Subcutaneous adipose tissue (tissue), 4 donors: ENCODE data around the gene JAK2. TPM values are rescaled to one million over a fixed set of nuclear protein-coding genes. Genes with fewer than 3 reads are reported as not detected.

Source experiments
- CTCF ChIP-seq: fragments of 450-650 bp; IDR thresholded peaks from one replicate; pipeline ENCODE4 v1.5.1; 2016; ENCODE audit warnings: low read depth, mild to moderate bottlenecking, control low read depth, antibody characterized with exemption, moderate library complexity
- total RNA-seq, 4 donors: library from RNA; depleted of rRNA; stranded (reverse); fragments of >200 nt; gene quantifications; one replicate each; pipeline ENCODE4 v1.1.0, GENCODE V29; 2016

JAK2 gene
- total RNA-seq, 4 donors from 2014 or later, result 60.7 to 71.7 (median 63.8) TPM

GRCh38 chr9:4994166-4994890 lies 9.3 kb downstream of the JAK2 start:
- no peak for TF ChIP-seq CTCF

- TF ChIP-seq CTCF, result no peak
These were observed 12.1 kb downstream of the JAK2 start for GRCh38 chr9:4997196-4997595.

GRCh38 chr9:4997631-4998030 lies 12.6 kb downstream of the JAK2 start:
- TF ChIP-seq CTCF, result no peak

DNA sequence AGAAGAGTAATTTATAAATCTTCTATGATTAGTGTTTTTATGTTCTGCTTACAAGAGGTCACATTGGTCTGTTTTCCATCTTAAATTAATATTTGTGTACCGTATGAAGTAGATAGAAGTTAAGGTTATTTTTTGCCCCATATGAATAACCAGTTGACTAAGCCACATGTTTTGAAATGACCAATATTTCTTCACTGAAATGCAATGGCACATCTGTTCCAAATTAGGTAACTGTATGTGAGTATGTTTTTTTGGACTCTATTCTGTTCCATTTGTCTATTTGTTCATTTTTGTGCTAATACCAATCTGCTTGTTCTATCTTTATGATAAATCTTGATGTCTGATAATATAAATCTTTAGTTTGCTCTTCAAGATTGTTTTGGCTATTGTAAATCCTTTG lies 17.7 kb downstream of the JAK2 start:
- TF ChIP-seq CTCF, result no peak

DNA sequence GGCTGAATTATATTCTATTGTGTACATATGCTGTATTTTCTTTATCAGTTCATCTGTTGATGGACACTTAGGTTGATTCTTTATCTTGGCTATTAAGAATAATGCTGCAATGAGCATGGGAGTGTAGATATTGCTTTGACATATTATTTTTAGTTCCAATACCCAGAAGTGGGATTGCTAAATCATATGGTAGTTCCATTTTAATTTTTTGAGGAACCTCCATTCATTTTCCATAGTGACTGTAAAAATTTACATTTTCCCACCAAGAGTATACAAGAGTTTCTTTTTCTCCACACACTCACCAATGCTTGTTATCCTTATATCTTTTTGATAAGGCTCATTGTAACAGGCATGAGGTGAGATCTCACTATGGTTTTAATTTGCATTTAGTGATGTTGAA lies 19.4 kb downstream of the JAK2 start:
- TF ChIP-seq CTCF, result no peak

- no peak for TF ChIP-seq CTCF
These were observed 23.1 kb downstream of the JAK2 start for GRCh38 chr9:5008202-5008601.

DNA sequence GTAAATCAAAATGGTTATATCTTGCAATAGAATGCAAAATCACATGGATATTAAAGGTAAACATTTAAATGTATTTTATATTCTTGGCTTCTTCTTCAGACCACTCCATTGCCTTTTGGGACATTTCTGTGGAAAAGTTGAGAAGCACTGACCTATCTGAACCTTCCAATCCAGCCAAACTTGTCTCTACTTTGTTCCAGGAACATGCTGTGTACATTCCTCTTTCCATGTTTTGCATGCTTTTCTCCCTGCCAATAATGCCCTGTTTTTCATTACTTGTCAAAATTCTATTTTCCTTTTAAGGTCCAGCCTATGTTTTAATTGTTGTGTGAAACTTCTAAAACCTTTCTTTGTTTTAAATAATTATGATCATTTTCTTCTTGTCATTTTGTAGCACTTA lies 28.3 kb downstream of the JAK2 start:
- TF ChIP-seq CTCF, result no peak
